Measurements from ENCODE around the gene TNF.

- no peak for TF ChIP-seq CTCF (IDR thresholded peaks at IDR 0.05)
- TF ChIP-seq ZFX (IDR thresholded peaks at IDR 0.05; ENCODE audit: borderline replicate concordance): no peak
These were observed 981 bp upstream of the TNF start for GRCh38 chr6:31574106-31575061.
